T-helper 2 cell treated with Interferon-gamma antibody and Interleukin-4, amounts not matched to agents 100 ng/mL and 5 ng/mL, for 36 hours (primary cell): ENCODE measurements around the gene NF1. TPM values are rescaled to one million over a fixed set of nuclear protein-coding genes. Genes with fewer than 3 reads are reported as not detected.
"Not testable (repeated sequence)": the region's sequence is repeated elsewhere in the genome, so short reads cannot be mapped to it uniquely, and the experiment has no call there.

Experiments
- intact Hi-C: fragments of 100-400 bp; cut with micrococcal nuclease; formaldehyde crosslinking; loops from one replicate; pipeline ENCODE4 v1.15.1; 2023
- total RNA-seq: library from RNA; stranded (reverse); gene quantifications from 2 replicates; pipeline ENCODE4 v1.2.3, GENCODE V29; 2022

NF1 gene
- total RNA-seq, 1 donor from 2014 or later: 24.4 TPM

- intact Hi-C loops: no loop called here
These were observed 16.5 kb upstream of the NF1 start for GRCh38 chr17:31078290-31078689.

GRCh38 chr17:31079731-31080130, 15.0 kb upstream of the NF1 start:
- intact Hi-C loops: no loop called here

- intact Hi-C loops: no loop called here
These were observed 9.2 kb upstream of the NF1 start for GRCh38 chr17:31085563-31085962.

- intact Hi-C loops: no loop called here
These were observed 5.3 kb upstream of the NF1 start for GRCh38 chr17:31089471-31089870.

- intact Hi-C loops: not testable (repeated sequence)
These were observed 4.1 kb upstream of the NF1 start for GRCh38 chr17:31090650-31091049.

GRCh38 chr17:31092475-31093064, 2.2 kb upstream of the NF1 start:
- intact Hi-C loops: no loop called here

- intact Hi-C loops: no loop called here
These were observed 744 bp upstream of the NF1 start for GRCh38 chr17:31093866-31094599.

- intact Hi-C loops: no loop called here
These were observed 694 bp downstream of the NF1 start for GRCh38 chr17:31095236-31096105.

GRCh38 chr17:31096106-31096436, 1.3 kb downstream of the NF1 start:
- intact Hi-C loops: no loop called here

GRCh38 chr17:31099016-31099415, 4.2 kb downstream of the NF1 start:
- intact Hi-C loops: no loop called here

- intact Hi-C loops: no loop called here
These were observed 6.2 kb downstream of the NF1 start for GRCh38 chr17:31100840-31101459.

GRCh38 chr17:31101943-31102342, 7.2 kb downstream of the NF1 start:
- intact Hi-C loops: no loop called here

- intact Hi-C loops: no loop called here
These were observed 11.2 kb downstream of the NF1 start for GRCh38 chr17:31105991-31106390.

GRCh38 chr17:31111183-31111582, 16.4 kb downstream of the NF1 start:
- intact Hi-C loops: no loop called here

GRCh38 chr17:31112001-31112661, 17.4 kb downstream of the NF1 start:
- intact Hi-C loops: no loop called here

- intact Hi-C loops: not testable (repeated sequence)
These were observed 18.6 kb downstream of the NF1 start for GRCh38 chr17:31113368-31113767.

GRCh38 chr17:31113939-31114338, 19.2 kb downstream of the NF1 start:
- intact Hi-C loops: no loop called here

GRCh38 chr17:31114956-31115555, 20.3 kb downstream of the NF1 start:
- intact Hi-C loops: no loop called here

- intact Hi-C loops: no loop called here
These were observed 21.4 kb downstream of the NF1 start for GRCh38 chr17:31116167-31116566.

GRCh38 chr17:31122746-31123145, 28.0 kb downstream of the NF1 start:
- intact Hi-C loops: no loop called here

- intact Hi-C loops: no loop called here
These were observed 31.5 kb downstream of the NF1 start for GRCh38 chr17:31126318-31126717.
